Mesendoderm (in vitro differentiated cells): ENCODE measurements around the gene SPATS1. TPM values are rescaled to one million over a fixed set of nuclear protein-coding genes. Genes with fewer than 3 reads are reported as not detected.
A peak's percentile ranks its signal among the peaks of the same experiment; 100 is the strongest.

ENCODE experiments used
- DNase-seq: peaks from one replicate; pipeline ENCODE4 v3.0.0; 2013
- H2AK5ac ChIP-seq: 2 replicates; pipeline ENCODE4 v1.6.1; 2013; ENCODE audit warnings: low read length, inconsistent platforms
- H2BK120ac ChIP-seq: 2 replicates; pipeline ENCODE4 v1.6.1; 2013; ENCODE audit warnings: low read depth, mild to moderate bottlenecking, low read length, moderate library complexity, mixed read lengths
- H2BK15ac ChIP-seq: replicated peaks from 2 replicates; pipeline ENCODE4 v1.6.1; 2013; ENCODE audit warnings: low read depth, mild to moderate bottlenecking, moderate library complexity
- H2BK5ac ChIP-seq: 2 replicates; pipeline ENCODE4 v1.6.1; 2013; ENCODE audit warnings: low read length, inconsistent platforms
- H3K18ac ChIP-seq: 2 replicates; pipeline ENCODE4 v1.6.1; 2013; ENCODE audit warnings: mild to moderate bottlenecking, low read length, mixed read lengths
- H3K23ac ChIP-seq: one replicate; pipeline ENCODE4 v1.6.1; 2013; ENCODE audit warnings: low read length
- H3K27ac ChIP-seq: 2 replicates; pipeline ENCODE4 v1.5.1; 2013; ENCODE audit warnings: low read depth, mild to moderate bottlenecking, inconsistent platforms, low read length, moderate library complexity
- H3K27me3 ChIP-seq: 2 replicates; pipeline ENCODE4 v1.6.1; 2013; ENCODE audit warnings: low read length, control low read depth, mild to moderate bottlenecking, inconsistent platforms; ENCODE audit not compliant: insufficient read depth, poor library complexity
- H3K36me3 ChIP-seq: 2 replicates; pipeline ENCODE4 v1.6.1; 2013; ENCODE audit warnings: low read length, inconsistent platforms; ENCODE audit not compliant: control insufficient read depth, insufficient read depth
- H3K4ac ChIP-seq: one replicate; pipeline ENCODE4 v1.6.1; 2013; ENCODE audit warnings: low read depth, mild to moderate bottlenecking, low read length, moderate library complexity
- H3K4me1 ChIP-seq: 2 replicates; pipeline ENCODE4 v1.6.1; 2013; ENCODE audit warnings: low read depth, low read length, inconsistent platforms; ENCODE audit not compliant: control insufficient read depth
- H3K4me2 ChIP-seq: 2 replicates; pipeline ENCODE4 v1.6.1; 2013; ENCODE audit warnings: low read length
- H3K4me3 ChIP-seq: 2 replicates; pipeline ENCODE4 v1.5.1; 2013; ENCODE audit warnings: mild to moderate bottlenecking, low read length
- H3K56ac ChIP-seq: one replicate; pipeline ENCODE4 v1.6.1; 2013; ENCODE audit warnings: low read length
- H3K79me1 ChIP-seq: 2 replicates; pipeline ENCODE4 v1.6.1; 2013; ENCODE audit warnings: low read length, inconsistent platforms
- H3K79me2 ChIP-seq: 2 replicates; pipeline ENCODE4 v1.6.1; 2013; ENCODE audit warnings: mild to moderate bottlenecking, low read length; ENCODE audit not compliant: control insufficient read depth, insufficient read depth
- H3K9ac ChIP-seq: 2 replicates; pipeline ENCODE4 v1.6.1; 2013; ENCODE audit warnings: low read length, inconsistent platforms
- H4K5ac ChIP-seq: one replicate; pipeline ENCODE4 v1.6.1; 2013; ENCODE audit warnings: low read length
- H4K8ac ChIP-seq: one replicate; pipeline ENCODE4 v1.6.1; 2013; ENCODE audit warnings: low read depth, mild to moderate bottlenecking, control low read depth, low read length, moderate library complexity
- WGBS: extraction: QIAGEN DNeasy Blood & Tissue Kit; methylation state at CpG from one replicate; pipeline ENCODE4 v1.1.7; 2013; ENCODE audit warnings: low lambda C conversion rate, missing lambda C conversion rate; ENCODE audit not compliant: insufficient coverage; ENCODE audit errors: extremely low coverage; 5-methylcytosine and 5-hydroxymethylcytosine counted together
- polyA plus RNA-seq, 2 experiments: library from polyadenylated mRNA; stranded (reverse); fragments of 200-250 nt; gene quantifications; one replicate each; pipeline ENCODE4 v1.2.3, GENCODE V29; 2013

Gene SPATS1, protein sequence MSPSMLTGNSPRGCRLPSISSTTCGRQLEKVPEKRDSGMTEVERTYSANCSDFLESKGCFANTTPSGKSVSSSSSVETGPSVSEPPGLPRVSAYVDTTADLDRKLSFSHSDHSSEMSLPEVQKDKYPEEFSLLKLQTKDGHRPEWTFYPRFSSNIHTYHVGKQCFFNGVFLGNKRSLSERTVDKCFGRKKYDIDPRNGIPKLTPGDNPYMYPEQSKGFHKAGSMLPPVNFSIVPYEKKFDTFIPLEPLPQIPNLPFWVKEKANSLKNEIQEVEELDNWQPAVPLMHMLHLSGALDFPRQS
- not detected for polyA plus RNA-seq (2013, experiment 1 of 2)
- polyA plus RNA-seq (2013, experiment 2 of 2) = not detected

DNA sequence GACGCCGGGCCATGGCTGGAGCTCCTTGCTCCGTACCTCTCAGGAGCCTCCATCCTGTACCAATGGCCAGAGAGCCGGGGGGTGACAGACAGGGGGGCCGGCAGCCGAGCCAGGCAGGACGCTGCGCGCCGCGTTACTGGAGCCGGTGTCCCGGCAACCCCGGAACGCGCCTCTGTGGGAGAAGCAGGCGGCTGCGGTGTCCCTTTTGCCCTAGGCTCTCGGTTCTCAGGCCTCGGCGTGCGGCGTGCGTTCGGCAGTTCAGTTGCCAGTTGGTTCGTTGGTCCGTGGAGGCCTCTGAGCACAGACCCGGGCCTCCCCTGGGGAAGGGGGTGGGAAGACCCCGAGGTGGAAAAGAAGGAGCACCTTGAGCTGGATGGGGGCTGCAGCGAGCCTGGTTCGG lies at the start of gene SPATS1:
SPATS1 (plus strand) TSS at position 162 of the 400 bp plus-strand sequence. CDS start 446 bp downstream, outside the sequence.
- Histone ChIP-seq H4K5ac (no peak within 1 kb of the TSS), H3K23ac (no peak within 1 kb of the TSS), H3K56ac (peak within 1 kb of the TSS; percentile 60), H3K79me1 (no peaks in the 10 kb centered on the region), H2AK5ac (no peak within 1 kb of the TSS), H3K4me1 (no peaks in the 10 kb centered on the region), H2BK15ac (no peak within 1 kb of the TSS), H3K18ac (no peak within 1 kb of the TSS), H4K8ac (no peak within 1 kb of the TSS), H3K9ac (peak within 1 kb of the TSS; percentile 54), H3K27me3 (no peaks in the 10 kb centered on the region), H3K79me2 (no peaks in the 10 kb centered on the region), H3K4me2 (peak within 1 kb of the TSS; percentile 31), H2BK5ac (no peak within 1 kb of the TSS), H3K4me3 (no peak within 1 kb of the TSS), H3K27ac (no peak within 1 kb of the TSS), H2BK120ac (no peak within 1 kb of the TSS), H3K4ac (no peak within 1 kb of the TSS), H3K36me3 (no peaks in the 10 kb centered on the region)
- peak; percentile 31 for DNase-seq
- no CpG with 5 or more reads among the region's 31 CpGs for WGBS

DNA sequence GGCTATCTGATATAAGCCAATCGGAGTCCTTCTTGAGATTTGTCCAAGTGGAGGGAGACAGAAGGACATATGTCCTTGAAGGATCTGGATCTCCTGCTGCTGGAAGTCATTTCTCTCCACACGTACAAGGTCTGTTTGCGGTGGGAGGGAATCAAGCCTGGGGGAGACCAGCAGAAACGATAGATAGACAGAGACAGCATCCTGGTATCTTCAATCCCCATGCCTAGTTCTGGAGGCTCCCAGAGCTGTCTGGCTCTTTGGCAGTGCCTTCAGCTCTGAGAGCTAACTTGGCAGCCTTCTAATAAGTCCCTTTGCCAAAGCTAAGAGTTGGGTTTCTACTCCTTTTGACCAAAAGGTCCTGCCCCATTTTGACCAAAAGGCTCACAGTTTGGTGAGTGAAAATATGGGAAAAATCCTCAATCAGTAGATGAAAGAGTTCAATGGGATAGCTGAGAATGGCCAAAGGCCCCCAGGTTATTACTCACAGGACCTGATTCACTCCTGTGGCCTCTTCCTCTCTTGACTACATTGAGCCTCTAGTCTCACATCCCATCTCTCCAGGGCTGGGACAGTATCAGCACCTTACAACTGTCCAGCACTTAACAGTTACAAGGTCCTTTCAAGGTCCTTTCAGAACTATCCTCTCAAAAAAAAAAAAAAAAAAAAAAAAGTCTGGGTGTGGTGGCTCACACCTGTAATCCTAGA lies 49.6 kb upstream of the SPATS1 start:
- Histone ChIP-seq H4K5ac (no peak overlapping the region), H3K9ac (no peak overlapping the region), H3K4me1 (no peaks in the 10 kb centered on the region), H3K27ac (no peak overlapping the region), H4K8ac (no peak overlapping the region), H3K4me3 (no peak overlapping the region), H3K18ac (no peak overlapping the region), H3K79me2 (no peaks in the 10 kb centered on the region), H3K4ac (no peak overlapping the region), H3K4me2 (no peak overlapping the region), H3K23ac (no peak overlapping the region), H2BK15ac (no peak overlapping the region), H2BK5ac (no peak overlapping the region), H2AK5ac (no peak overlapping the region), H3K27me3 (peaks cover 5% of the 10 kb centered on the region), H3K56ac (no peak overlapping the region), H3K36me3 (no peaks in the 10 kb centered on the region), H2BK120ac (no peak overlapping the region), H3K79me1 (no peaks in the 10 kb centered on the region)
- DNase-seq = no peak
- WGBS = no CpG with 5 or more reads among the region's 4 CpGs

DNA sequence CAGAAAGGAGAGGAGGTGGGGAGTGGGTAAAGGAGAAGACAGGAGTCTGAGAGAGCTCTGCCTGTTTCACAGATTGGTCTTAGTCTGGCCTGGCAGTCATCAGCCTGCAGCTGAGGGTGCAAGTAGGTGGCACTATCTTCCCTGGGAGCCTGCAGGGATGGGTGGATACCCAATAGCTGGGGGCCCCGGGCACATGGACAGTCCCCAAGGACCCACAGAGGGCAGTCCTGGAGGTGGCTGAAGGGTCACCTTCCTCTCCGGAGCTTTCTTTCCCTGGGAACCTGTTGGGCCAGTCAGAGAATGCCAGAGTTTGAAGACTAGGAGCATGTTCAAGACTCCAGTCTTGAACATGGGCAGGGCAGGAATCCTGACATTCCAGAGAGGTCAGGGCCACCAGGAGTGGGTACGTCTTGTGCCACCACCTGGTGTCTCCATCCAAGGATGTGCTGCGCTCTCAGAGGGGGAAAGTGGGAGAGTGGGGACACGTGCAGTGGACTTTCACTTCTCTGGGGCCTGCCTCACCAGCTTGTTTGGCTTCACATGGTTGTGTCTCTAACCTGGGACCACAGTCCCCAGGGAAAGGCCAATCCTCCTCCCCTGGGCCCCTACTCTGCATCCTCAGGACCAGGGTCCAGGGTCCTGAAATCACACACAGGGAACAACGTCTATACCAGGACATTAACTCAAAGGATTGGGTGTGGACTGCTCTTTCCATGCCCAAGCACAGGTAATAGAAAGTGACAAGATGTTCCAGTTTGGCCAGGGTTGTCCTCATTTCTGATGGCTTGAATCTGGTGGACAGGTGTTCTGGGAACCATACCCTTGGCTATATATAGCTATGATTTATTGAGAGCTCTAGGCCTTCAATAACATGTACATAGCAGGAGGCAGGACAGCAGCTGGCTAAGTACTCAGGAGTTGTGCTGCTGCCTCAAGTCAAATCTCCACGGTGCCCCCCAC lies 47.3 kb upstream of the SPATS1 start:
- H3K56ac ChIP-seq = no peak overlapping the region
- H2BK120ac ChIP-seq = no peak overlapping the region
- H3K79me2 ChIP-seq = no peaks in the 10 kb centered on the region
- no peak overlapping the region for H4K5ac ChIP-seq
- H2AK5ac ChIP-seq = no peak overlapping the region
- no peak overlapping the region for H3K4ac ChIP-seq
- H3K4me3 ChIP-seq = no peak overlapping the region
- H3K23ac ChIP-seq = no peak overlapping the region
- no peaks in the 10 kb centered on the region for H3K36me3 ChIP-seq
- H3K79me1 ChIP-seq = no peaks in the 10 kb centered on the region
- H2BK15ac ChIP-seq = no peak overlapping the region
- no peaks in the 10 kb centered on the region for H3K4me1 ChIP-seq
- DNase-seq = no peak
- H4K8ac ChIP-seq = no peak overlapping the region
- H3K18ac ChIP-seq = no peak overlapping the region
- H3K9ac ChIP-seq = no peak overlapping the region
- no peak overlapping the region for H3K27ac ChIP-seq
- WGBS = no CpG with 5 or more reads among the region's 7 CpGs
- H2BK5ac ChIP-seq = no peak overlapping the region
- H3K27me3 ChIP-seq = peaks cover 5% of the 10 kb centered on the region
- no peak overlapping the region for H3K4me2 ChIP-seq

DNA sequence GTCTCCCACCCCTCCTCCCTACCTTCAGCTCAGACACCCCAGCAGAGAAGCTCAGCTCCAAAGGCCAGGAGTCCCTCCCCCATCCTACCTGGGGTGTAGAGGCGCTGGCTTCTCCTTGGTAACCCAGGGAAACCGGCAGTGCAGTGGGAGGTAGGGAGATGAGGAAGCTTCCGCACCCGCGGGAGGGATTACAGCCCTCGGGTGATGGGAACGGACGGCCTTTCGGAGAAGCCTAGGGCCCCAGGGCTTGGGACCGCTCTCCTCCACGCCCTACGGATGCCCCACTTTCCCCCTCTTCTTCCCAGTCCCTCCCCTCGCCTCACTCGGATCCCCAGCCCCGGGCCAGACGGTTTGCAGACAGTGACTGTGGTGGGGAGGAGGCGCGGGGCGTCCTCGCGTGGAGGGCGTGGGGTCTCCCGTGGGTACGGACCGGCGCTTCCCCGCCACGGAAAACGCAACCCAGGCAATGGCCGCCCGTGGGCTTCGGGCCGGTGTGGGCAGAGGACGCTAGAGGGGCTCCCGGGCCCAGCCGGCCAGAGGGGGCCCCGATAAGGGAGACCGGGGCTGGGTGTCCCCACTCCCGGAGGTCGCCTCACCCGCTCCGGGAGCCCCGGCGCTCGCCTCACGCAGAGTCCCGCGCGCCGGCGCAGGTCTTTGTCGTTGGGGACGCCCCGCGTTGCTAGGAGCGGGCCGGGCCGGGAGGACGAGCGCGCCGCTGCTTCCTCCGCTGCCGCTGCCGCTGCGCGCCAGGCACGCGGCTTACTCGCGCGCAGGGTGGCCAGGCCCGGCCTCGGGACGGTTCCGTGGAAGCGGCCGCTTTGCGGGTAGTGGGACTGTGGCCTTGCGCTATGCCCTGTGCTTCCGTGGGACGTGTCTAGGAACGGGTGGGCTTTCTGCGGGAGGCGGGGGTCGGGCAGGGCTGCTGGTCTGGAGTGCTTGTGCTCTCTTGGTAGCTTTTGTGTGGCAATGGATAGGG lies 45.1 kb upstream of the SPATS1 start:
- peak overlapping the region; percentile 71 for H3K9ac ChIP-seq
- H2AK5ac ChIP-seq = no peak overlapping the region
- H2BK120ac ChIP-seq = no peak overlapping the region
- H3K4me3 ChIP-seq = peak overlapping the region; percentile 46
- peak overlapping the region; percentile 92 for H3K56ac ChIP-seq
- no peak overlapping the region for H3K4ac ChIP-seq
- H3K4me2 ChIP-seq = peak overlapping the region; percentile 95
- peak overlapping the region; percentile 89 for H3K23ac ChIP-seq
- no peaks in the 10 kb centered on the region for H3K4me1 ChIP-seq
- no peak overlapping the region for H4K8ac ChIP-seq
- no peak overlapping the region for H4K5ac ChIP-seq
- no peak overlapping the region for H3K18ac ChIP-seq
- peaks cover 10% of the 10 kb centered on the region for H3K36me3 ChIP-seq
- no peaks in the 10 kb centered on the region for H3K79me2 ChIP-seq
- no peak overlapping the region for H3K27ac ChIP-seq
- DNase-seq = peak; percentile 54
- H3K27me3 ChIP-seq = peaks cover 5% of the 10 kb centered on the region
- no CpG with 5 or more reads among the region's 86 CpGs for WGBS
- no peak overlapping the region for H2BK15ac ChIP-seq
- no peaks in the 10 kb centered on the region for H3K79me1 ChIP-seq
- H2BK5ac ChIP-seq = no peak overlapping the region
